ENCODE measurements around the gene COX7A2. TPM values are rescaled to one million over a fixed set of nuclear protein-coding genes. Genes with fewer than 3 reads are reported as not detected.

COX7A2 gene
- total and polyA plus RNA-seq, 3 donors from 2014 or later, result 154 to 1,268 (median 167) TPM

DNA sequence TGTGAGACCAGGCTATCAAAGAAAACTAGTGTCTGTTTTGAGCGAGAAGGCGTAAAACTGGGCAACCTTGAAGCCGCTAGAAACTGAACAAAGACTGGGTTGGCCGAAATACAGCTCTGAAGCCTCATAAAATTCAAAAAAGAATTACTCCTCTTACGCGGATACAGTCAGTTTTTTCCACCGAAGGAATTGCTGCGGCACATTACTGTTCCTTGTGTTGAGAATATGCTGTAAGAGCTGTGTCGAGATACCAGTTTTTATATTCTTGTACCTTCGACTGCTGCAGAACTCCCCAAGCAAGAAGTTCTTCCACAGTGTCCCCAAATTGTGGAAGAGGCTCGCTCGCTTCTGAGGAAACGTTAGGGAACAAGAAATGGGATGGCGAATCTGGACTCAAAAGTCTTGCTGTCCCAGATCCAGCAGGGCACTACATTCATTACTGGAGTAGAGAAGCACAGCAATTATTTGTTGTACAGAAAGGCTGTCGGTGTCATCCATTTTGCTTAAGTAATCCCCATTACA lies 523 bp upstream of the COX7A2 start:
- TF ChIP-seq, protein P1, sequence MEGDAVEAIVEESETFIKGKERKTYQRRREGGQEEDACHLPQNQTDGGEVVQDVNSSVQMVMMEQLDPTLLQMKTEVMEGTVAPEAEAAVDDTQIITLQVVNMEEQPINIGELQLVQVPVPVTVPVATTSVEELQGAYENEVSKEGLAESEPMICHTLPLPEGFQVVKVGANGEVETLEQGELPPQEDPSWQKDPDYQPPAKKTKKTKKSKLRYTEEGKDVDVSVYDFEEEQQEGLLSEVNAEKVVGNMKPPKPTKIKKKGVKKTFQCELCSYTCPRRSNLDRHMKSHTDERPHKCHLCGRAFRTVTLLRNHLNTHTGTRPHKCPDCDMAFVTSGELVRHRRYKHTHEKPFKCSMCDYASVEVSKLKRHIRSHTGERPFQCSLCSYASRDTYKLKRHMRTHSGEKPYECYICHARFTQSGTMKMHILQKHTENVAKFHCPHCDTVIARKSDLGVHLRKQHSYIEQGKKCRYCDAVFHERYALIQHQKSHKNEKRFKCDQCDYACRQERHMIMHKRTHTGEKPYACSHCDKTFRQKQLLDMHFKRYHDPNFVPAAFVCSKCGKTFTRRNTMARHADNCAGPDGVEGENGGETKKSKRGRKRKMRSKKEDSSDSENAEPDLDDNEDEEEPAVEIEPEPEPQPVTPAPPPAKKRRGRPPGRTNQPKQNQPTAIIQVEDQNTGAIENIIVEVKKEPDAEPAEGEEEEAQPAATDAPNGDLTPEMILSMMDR (IDR thresholded peaks at IDR 0.05), result no peak
- TF ChIP-seq POLR2A (IDR thresholded peaks at IDR 0.05), result no peak
- Histone ChIP-seq H3K4me1 (peaks cover 6% of the 10 kb centered on the region), H3K36me3 (ENCODE audit: low read depth, missing control alignments) (no peaks in the 10 kb centered on the region), H3K27ac (peak overlapping the region; percentile 77 to 92), H3K27me3 (no peaks in the 10 kb centered on the region), H3K4me3 (peak overlapping the region; percentile 75 to 95), H3K9me3 (no peaks in the 10 kb centered on the region)
- 10 to 11% methylated on average over 15 of the region's 15 CpGs for WGBS, 2 donors
- intact Hi-C loops (cut with DNase I; ENCODE audit: low total_unique reads), result no loop called here
- DNase-seq, result no peak

DNA sequence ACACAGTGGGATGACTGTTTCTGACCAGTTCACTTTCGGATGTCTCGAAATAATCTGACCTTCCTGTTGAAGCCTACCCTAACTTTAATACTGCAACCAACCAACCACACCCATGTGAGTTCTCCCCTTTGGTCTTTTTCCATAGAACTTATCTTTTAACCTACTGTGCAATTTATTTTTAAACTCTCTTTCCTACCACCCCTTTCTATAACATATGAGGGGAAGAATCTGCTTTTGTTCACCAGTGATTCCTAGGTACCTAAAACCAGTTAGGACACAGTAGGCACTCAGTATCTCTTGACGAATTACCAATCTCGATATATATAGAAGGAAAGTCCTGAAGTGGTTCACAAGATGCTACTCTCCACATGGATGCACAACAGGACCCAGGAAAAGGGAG lies 7.0 kb downstream of the COX7A2 start:
- Histone ChIP-seq H3K27me3 (no peaks in the 10 kb centered on the region), H3K27ac (no peak overlapping the region), H3K36me3 (ENCODE audit: low read depth, missing control alignments) (no peaks in the 10 kb centered on the region), H3K4me1 (peaks cover 7% of the 10 kb centered on the region), H3K4me3 (no peak overlapping the region), H3K9me3 (no peaks in the 10 kb centered on the region)
- intact Hi-C loops (cut with DNase I; ENCODE audit: low total_unique reads), result no loop called here
- 87 to 90% methylated on average over 4 of the region's 4 CpGs for WGBS, 2 donors
- TF ChIP-seq POLR2A (IDR thresholded peaks at IDR 0.05), result no peak
- TF ChIP-seq, protein P1 (IDR thresholded peaks at IDR 0.05), result no peak
- DNase-seq, result no peak

DNA sequence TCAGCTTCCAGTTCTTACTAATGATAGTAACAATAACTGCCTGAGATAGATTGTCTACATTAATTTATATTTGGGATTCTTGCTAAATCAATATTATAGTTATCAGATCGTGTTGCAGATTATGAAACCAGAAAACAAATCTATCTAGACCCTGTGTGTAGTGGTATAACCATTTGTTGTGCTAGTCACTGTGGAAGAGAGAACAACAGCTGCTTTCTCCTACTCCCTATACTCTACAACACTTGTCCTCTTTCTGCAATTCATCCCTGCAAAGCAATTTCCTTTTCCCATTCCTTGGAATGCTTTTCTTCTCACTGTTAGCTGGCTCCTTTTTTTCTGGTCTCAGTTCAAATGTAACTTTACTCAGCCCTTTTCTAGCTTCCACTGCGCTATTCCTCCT lies 8.3 kb downstream of the COX7A2 start:
- no peak for DNase-seq
- Histone ChIP-seq H3K4me3 (no peak overlapping the region), H3K4me1 (peaks cover 9% of the 10 kb centered on the region), H3K36me3 (ENCODE audit: low read depth, missing control alignments) (no peaks in the 10 kb centered on the region), H3K9me3 (no peaks in the 10 kb centered on the region), H3K27ac (no peak overlapping the region), H3K27me3 (no peaks in the 10 kb centered on the region)
- TF ChIP-seq POLR2A (IDR thresholded peaks at IDR 0.05), result no peak
- 86 to 91% methylated on average over 2 of the region's 2 CpGs for WGBS, 2 donors
- intact Hi-C loops (cut with DNase I; ENCODE audit: low total_unique reads), result no loop called here

DNA sequence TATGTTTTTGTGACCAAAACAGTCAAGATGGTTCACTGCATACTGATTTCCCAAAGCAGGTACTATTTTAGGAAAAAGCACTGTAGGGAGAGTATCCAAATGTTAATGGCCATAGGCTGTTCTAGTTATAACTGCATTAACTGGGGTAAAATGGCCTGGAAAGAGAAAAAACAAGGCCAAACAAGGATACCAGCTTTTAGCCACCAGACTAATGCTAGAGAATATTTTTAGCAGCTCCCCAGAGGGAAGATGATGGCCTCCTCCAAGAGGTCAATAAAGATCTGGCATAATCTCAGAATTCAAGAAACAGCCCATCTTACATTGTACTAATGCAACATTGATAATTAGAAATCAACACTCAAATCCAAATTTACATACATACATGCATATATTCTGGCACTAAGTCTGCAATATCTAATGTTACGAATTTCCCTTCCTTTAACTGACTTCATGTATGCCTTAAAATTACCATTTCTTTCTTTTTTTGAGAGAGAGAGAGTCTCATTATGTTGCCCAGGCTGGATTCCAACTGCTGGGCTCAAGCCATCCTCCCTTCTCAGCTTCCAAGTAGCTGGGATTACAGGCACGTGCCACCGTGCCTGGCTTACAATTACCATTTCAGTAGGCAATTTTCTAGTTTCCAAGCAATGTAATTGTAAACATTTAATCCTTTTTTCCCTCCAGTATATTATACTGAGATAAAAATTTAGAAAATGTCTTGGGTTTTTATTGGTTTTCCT lies 9.3 kb downstream of the COX7A2 start:
- H3K4me3 ChIP-seq, result no peak overlapping the region
- H3K27me3 ChIP-seq, result no peaks in the 10 kb centered on the region
- H3K27ac ChIP-seq, result no peak overlapping the region
- TF ChIP-seq POLR2A (IDR thresholded peaks at IDR 0.05), result no peak
- TF ChIP-seq, protein P1 (IDR thresholded peaks at IDR 0.05), result no peak
- H3K36me3 ChIP-seq (ENCODE audit: low read depth, missing control alignments), result no peaks in the 10 kb centered on the region
- peaks cover 10% of the 10 kb centered on the region for H3K4me1 ChIP-seq
- 56 to 59% methylated on average over 3 of the region's 3 CpGs for WGBS, 2 donors
- no peaks in the 10 kb centered on the region for H3K9me3 ChIP-seq
- intact Hi-C loops (cut with DNase I; ENCODE audit: low total_unique reads), result no loop called here
- no peak for DNase-seq

DNA sequence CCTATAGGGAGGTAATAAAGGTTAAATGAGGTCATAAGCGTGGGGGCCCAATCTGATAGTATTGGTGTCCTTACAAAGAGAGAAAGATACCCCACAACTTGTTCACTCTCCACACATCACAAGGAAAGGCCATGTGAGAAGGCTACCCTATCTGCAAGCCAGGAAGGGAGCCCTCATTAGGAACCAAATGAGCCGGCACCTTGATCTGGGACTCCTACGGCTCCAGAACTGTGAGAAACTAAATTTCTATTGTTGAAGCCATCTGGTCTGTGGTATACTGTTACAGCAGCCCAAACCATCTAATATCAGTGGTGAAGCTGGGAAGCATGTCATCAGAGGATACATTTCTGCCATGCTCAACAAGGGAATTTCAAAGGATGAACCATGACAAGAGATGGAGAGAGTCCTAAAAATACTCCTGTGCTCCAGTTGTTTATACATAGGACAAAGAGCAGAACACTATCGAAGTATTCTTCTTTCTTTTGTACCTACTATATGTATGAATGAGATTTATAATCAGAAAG lies 10.4 kb downstream of the COX7A2 start:
- no peak overlapping the region for H3K27ac ChIP-seq
- H3K27me3 ChIP-seq, result no peaks in the 10 kb centered on the region
- H3K36me3 ChIP-seq (ENCODE audit: low read depth, missing control alignments), result no peaks in the 10 kb centered on the region
- no peak for DNase-seq
- no peak overlapping the region for H3K4me3 ChIP-seq
- intact Hi-C loops (cut with DNase I; ENCODE audit: low total_unique reads), result no loop called here
- WGBS, 2 donors, result 88 to 91% methylated on average over 4 of the region's 4 CpGs
- no peaks in the 10 kb centered on the region for H3K9me3 ChIP-seq
- TF ChIP-seq POLR2A (IDR thresholded peaks at IDR 0.05), result no peak
- TF ChIP-seq, protein P1 (IDR thresholded peaks at IDR 0.05), result no peak
- H3K4me1 ChIP-seq, result peaks cover 10% of the 10 kb centered on the region
